Measurements from ENCODE around the gene ADGRG6.

DNA sequence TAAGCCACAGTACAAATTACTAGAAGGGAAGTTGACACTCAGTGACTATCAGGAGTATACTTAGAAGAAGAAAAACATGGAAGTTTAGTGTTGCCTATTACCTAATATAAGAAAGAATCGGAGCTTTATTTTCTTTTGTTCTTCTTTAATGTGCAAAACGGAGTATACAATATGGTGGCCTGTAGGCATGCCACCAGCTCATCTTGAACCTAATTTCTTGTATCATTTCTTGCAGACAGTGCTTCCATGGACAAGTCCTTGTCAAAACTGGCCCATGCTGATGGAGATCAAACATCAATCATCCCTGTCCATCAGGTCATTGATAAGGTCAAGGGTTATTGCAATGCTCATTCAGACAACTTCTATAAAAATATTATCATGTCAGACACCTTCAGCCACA lies 141.3 kb downstream of the ADGRG6 start:
- TF ChIP-seq, protein P1, sequence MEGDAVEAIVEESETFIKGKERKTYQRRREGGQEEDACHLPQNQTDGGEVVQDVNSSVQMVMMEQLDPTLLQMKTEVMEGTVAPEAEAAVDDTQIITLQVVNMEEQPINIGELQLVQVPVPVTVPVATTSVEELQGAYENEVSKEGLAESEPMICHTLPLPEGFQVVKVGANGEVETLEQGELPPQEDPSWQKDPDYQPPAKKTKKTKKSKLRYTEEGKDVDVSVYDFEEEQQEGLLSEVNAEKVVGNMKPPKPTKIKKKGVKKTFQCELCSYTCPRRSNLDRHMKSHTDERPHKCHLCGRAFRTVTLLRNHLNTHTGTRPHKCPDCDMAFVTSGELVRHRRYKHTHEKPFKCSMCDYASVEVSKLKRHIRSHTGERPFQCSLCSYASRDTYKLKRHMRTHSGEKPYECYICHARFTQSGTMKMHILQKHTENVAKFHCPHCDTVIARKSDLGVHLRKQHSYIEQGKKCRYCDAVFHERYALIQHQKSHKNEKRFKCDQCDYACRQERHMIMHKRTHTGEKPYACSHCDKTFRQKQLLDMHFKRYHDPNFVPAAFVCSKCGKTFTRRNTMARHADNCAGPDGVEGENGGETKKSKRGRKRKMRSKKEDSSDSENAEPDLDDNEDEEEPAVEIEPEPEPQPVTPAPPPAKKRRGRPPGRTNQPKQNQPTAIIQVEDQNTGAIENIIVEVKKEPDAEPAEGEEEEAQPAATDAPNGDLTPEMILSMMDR (IDR thresholded peaks at IDR 0.05), result no peak
- TF ChIP-seq POLR2AphosphoS5 (IDR thresholded peaks at IDR 0.05) (no peak), POLR2A (IDR thresholded peaks at IDR 0.05) (no peak), EP300 (IDR thresholded peaks at IDR 0.05; ENCODE audit: low read depth) (no peak)
